GM19324 (cell line): Measurements from ENCODE around the gene FHIT.
"Not testable (repeated sequence)": the region's sequence is repeated elsewhere in the genome, so short reads cannot be mapped to it uniquely, and the experiment has no call there.

ENCODE experiments used
- ATAC-seq: cut with Tn5 transposase; IDR thresholded peaks from one replicate; pipeline ENCODE4 v1.9.1; 2021; ENCODE audit warnings: mild to moderate bottlenecking, moderate library complexity; ENCODE audit not compliant: unreplicated experiment, low FRiP score

Gene FHIT

DNA sequence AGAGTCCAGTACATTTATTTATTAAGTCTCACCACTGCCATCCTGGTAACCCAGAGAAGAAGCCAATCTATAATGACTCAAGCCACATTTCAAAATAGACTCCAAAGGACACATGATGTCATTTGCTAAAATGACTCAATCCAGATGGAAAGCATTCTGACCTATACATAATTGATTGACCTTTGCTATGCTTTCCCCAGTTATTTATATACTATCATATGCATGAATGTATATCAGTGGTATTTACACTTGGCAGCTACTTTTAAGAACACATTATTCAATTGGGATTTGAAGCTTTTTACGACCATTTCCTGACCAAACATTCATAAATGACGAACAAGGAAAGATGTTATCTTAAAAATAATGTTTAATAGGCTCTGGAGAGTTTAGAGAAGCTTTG is 297.2 kb downstream of the FHIT start:
- no peak for ATAC-seq

DNA sequence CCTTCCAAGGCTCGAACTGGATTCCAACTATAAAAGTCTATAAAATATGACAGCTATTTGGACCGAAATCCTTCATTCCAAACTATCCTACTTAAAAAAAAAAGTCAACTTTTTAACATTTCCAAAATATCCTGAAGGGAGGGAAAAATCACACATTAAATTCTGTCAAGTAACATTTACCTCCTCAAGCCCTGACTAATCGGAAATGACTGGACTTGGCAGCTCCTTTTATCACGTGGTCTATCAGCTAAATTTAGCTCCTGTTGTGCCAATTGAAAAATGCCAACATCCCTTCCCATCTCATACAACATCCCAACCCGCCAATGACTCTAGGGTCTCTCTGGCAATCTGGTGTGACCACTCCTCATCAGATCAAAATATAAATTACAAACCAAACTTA is 297.9 kb downstream of the FHIT start:
- no peak for ATAC-seq

DNA sequence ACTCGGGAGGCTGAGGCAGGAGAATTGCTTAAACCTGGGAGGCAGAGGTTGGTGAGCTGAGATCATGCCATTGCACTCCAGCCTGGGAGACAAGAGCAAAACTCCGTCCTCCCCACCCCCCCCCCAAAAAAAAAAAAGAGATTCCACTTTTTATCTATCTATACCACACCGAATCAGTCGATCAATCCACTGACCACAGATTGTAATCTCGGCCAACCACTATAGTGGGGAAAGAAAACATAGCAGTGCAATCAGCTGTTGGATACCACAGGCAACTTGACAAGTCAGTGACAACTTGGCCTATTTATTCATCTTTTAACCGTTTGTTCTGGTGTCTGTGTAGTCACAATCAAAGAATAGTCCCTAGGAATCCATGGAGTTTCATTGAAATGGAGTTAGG is 299.2 kb downstream of the FHIT start:
- ATAC-seq: no peak

DNA sequence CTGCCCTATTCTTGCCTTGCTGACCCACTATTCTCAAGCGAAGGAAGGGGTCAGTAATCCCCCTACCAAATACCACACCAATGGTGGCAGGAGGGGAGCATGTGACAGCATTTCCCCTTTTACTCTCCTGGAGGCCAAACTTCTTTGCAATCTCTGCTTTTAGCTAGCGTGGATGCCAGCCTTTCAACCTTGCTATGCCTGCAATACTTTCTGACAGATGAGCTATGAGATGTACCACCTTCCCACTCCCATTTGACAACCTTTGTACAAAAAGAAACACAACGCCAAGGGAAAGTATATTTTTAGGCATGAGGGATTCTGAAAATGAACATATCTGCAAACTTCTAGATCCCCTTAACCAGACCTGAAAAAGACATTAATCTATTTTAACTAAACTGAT is 302.1 kb downstream of the FHIT start:
- no peak for ATAC-seq

DNA sequence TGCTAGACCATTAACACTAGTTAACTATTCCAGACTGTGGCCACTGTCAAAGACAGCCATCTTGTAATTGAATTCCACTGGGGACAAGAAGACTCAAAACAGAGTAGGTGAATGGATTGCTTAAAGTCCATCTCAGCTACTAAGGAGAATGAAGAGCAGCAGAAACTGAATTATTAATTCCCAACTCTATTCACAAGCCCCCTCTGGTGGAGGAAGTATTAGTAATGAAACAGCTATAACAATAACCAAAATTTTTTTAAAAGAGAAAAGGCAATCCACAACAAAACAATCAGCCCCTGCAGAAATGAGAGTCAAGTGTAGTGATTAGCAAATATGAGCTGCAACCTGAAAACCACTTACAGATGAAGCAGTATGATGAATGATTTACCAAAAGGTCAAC is 302.8 kb downstream of the FHIT start:
- no peak for ATAC-seq

DNA sequence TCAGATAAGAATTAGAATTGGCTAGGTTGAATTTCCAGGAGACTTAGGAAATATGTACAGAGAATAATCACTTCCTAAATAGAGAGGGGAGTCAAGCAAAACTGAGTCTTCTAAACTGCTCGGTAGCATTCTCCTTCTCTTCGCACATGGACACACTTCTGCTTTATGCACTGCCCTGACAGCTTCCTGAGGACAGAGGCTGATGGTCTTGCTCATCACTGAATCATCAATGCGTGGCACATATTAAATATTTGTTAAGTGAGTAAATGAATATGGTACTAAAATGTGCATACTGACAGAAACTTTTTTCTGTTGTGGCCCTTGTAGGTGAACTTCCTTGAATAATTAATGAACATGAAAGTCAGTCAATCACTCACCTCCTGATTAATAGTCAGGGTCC is 315.5 kb downstream of the FHIT start:
- ATAC-seq: no peak

DNA sequence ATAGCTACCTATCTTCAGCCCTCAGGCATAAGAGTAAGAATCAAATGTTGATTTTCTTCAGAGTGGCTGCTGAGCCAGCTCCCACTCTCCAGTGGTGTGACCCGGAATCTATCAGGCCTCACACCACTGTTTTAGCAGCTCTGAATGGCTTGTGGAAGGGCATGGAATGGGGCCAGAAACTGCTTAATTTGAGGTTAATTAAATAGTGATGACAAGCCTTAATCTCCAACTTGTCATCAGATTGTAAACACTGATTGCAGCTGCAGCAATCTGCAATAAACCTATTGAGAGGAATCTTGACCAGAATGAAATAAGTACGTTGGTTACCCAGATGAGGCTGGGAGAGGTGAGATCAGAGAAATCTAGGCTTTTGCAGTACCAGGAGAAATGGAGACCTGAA is 317.4 kb downstream of the FHIT start:
- ATAC-seq: no peak

DNA sequence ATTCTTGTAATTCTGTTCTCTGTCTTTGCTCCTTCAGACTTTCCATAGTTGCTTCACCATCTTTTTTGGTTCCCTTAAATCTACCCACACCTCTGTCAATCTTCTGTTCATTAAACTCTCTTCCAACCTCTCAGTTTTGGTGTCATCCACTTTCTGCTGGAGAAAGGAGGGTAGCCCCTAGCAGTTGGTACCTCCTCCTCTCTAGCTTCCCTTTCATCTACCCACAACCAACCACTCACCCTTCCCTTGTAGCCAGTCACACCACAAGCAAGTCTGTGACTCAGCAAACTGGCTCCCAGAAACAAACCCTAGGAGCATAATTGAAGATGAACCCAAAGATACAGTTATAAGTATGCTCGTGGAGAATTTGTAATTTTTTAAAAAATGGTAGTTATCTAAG is 318.6 kb downstream of the FHIT start:
- no peak for ATAC-seq

DNA sequence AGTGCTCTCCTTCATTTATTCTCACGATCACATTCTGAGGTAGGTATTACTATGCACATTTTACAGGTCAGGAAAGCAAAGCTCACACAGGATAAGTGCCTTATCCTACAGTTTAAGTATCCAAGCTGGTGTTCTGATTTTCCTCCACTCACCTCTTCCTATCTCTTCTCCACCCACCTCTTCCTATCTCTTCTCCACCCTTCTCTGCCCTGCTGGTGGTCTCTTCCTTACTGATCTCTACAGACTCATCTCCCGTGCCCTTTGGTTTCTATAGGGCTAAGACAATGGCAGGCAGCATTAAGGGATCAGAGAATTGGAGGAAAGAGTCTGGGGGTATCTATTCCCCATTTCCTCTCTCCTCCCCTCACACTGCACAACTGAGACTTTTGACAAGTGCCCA is 319.1 kb downstream of the FHIT start:
- no peak for ATAC-seq

DNA sequence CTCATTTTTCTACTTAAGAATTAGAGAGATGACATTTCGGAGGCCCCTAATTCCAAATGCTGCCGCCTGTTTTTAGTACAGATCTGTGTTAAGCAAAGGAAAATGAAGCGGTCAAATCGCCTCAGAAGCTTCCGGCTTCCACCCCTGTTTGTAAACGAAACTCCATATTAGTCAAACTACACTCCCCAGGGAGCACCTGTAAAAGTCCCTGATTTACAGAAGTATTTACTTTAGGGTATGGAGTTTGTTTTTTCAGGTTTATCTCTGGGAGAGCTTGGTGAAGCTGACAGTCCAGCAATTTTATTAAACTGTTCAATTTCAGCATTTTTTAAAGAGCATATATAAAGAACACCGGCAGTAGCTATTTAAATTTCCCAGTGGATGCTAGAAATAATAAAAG is 319.8 kb downstream of the FHIT start:
- ATAC-seq: no peak

DNA sequence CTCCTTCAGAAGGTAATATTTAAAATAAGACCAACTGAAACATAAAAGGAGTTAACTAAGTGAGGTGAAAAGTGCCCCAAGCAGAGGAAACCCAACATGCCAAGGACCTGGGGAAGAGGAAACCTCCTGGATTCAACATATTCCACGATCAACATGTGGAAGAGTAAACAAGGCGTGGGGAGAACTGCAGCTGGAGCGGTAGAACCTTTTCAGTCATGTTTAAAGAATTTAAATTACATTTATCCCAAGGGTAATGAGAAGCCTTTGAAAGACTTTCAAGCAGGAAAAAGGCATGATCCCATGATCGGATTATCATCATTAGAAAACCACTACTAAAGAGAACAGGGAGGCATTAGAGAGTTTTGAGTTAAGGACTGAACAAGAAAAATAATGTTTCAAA is 330.7 kb downstream of the FHIT start:
- no peak for ATAC-seq

DNA sequence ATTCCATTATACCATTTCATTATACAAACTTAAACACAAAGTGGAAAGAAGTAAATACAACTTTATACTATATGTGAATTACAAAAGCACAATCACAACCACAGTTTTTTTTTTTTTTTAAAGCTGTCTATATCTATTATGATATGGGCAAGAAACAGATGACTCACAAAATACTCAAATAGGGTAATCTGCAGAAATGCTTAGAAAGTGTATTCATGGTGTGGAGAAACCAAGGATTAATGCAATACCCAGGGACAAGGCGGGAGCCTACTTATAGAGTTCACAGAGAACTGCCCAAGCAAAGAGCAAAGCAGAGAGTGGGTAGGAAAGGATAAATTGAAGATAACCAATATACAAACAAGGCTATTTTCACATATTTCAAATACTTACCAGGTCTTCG is 332.0 kb downstream of the FHIT start:
- no peak for ATAC-seq

DNA sequence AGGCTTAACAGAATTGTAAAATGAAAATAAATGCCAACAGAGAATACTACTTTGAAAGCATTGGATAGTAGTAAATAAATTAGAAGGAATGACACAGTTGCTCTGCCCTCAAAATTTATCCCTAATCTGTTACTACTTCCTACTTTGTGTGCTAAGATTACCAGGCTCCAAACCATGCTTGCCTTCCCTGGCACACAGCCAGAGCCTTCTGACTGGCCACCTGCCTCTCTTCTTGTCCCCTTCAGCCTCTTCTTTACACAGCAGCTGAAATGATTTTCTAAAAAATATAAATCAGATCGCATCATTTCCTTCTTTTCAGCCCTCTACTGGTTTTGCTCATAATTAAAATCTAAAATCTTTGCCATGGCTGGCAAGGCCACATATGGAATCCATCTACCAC is 334.1 kb downstream of the FHIT start:
- no peak for ATAC-seq

DNA sequence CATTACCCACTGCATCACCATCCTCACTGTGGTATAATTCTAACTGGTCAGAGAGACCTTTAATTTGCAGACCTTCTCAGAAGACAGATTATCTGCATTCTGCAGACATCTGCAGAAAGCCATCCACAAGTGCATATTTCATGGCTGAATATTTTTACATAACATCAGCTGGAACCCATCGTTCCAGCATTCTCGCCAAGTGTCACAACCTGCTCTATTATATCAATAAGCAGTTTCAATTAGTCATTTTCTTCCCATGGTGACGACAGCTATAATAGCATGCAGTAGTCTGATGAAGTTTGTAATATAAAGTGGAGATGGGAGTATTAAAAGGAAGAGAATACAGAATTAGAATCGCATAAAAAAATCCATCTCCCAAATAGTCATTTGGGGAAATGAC is 334.7 kb downstream of the FHIT start:
- no peak for ATAC-seq

DNA sequence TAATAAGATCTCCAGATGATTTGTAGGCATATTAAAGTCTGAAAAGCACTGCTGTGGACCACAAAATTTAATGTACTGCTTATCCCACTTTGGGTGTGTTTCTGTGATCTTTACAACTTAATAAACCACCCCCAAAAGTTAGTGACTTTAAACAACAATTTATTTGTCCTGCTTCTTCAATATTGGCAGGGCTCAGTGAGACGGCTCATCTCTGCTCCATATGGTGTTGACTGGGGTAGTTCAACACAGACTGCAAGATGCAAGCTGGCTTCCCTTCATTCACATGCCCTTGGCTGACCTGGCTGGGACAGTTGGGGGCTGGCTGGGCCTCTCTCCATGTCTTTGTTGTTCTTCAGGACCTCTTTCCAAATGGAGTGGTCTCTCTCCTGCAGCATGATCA is 337.8 kb downstream of the FHIT start:
- no peak for ATAC-seq

DNA sequence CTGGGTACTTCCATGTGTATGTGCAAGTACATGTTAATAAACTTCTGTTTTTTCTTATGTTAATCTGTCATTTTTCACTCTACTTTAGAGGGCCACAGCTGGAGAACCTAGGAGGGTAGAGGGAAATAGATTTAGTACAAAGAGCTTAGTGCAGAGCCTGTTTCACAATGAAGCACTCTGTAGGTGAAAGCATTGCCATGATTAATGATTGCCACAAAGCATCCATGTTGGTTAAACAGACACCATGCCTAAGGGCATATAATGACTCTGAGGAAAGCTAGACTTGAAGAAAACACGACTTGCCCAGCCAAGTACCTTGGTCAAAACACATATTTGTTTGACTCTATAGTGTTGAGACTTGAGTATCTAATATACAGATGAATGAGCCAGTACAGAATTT is 338.4 kb downstream of the FHIT start:
- ATAC-seq: no peak

DNA sequence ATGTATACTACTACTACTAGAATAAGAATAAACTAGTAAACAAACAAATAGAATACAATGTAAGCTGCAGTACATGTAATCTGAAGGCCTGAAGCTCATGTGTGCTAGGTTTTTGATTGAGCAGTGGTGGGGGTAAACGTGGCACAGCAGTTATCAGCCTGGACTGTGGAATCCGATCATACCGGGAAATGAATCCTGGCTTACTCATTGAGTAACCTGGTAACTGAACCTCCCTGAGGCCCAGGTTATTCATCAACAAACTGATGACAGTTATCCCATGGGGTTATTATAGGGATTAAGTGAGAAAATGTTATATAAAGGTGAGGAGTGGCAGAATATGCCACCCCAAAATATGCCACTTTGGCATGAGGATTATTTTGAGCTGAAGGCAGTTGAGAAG is 339.1 kb downstream of the FHIT start:
- no peak for ATAC-seq

DNA sequence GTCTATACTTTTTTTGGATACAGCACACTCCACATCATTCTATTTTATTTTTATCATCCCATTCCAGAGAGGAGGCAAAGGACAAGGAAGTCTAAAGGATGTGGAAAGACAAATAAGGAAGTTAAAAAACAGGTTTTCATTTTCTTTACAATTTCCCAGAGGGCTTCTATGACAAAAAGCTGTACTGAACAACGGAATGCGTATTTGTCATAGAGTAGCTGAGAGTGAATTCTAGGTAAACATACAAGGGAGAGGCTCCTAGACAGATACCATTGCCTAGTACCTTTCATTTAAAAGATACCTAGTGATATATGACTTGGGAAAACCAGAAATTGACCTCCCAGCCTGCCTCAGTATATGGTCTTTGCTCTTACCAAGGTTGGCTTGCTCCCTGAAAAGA is 341.7 kb downstream of the FHIT start:
- ATAC-seq: no peak

DNA sequence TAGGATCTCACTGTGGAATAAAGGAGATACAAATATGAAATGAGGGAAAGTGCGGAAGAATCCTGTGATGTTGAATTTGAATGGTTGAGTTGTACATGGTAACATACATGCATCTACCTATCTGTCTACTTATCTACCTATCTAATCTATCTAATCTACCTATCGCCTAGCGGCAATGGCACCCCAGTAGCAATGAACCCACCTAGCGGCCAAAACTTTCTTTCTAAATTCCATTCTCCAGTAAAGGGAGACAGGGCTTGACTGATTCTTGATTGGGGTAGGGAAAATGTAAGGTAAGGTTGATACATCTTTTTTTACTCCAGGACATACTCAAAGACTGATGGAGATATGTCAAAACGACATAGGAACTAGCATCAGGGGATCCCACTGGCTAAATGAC is 345.0 kb downstream of the FHIT start:
- no peak for ATAC-seq

DNA sequence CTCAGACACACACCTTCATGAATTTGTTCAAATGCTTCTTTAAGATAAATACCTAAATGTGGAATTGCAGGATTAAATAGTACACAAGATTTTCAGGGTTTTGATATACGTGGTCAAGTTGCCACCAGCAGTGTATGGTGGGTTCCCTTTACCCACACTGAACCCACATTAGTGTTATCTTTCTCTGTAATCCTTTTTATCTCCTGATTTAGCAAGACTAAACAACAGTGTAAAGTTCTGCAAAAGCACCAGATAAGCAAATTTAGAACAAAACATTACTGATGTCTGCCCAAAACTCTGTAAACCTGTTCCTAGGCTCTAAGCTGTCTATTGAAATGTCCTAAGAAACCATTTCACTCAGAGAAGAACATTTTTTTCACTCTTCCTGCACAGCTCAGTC is 352.9 kb downstream of the FHIT start:
- no peak for ATAC-seq

DNA sequence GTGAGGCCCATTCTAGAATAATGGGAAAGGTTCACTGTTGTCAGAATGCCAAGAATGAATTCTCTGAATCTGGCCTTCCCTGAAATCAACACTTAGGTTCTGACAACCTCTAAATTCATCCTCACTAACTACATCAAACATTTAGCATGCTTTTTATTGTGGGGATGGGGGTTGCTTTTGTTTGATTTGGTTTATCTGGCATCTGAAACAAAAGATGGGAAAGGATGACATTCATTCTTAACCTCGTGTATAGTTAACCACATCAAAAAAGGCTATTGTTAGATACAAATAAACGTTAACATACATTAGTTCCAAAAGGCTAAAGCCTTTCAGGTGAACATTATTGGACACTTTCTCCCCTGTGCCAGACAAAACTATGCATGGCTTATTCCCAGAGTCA is 357.3 kb downstream of the FHIT start:
- ATAC-seq: no peak

DNA sequence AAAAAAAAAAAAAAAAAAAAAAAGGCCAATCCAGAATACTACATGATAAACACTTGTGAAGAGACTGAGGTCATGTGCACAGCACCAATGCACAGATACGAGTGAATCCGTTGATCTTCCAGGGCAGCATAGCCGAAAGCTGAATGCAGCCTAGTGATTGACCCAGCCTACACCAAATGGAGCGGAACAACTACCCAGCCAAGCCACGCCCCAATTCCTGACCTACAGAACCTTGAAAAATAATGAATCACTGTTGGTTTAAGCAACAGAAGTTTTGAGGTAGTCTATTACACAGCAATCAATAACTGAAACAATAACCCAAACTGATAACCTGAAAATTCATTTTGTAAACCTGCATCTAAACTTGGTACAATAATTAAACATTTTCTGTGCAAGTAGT is 361.0 kb downstream of the FHIT start:
- no peak for ATAC-seq

DNA sequence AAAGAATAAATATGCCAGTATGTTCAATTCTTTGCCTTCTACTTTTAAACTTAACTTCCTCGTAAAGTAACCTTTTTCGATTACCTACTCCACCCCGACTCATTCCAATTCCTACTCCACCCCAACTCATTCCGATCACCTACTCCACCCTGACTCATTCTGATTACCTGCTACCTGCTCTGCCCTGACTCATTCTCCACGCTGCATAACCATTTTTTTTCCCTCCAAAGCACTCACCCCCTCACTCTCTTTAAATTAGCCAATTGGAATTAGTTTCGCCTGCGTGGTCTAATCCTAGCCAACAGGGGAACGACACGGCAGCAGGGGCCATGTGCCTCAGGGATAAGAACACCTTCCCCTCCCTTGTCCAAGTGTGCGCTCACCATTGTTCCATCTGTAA is 362.3 kb downstream of the FHIT start:
- ATAC-seq: not testable (repeated sequence)

DNA sequence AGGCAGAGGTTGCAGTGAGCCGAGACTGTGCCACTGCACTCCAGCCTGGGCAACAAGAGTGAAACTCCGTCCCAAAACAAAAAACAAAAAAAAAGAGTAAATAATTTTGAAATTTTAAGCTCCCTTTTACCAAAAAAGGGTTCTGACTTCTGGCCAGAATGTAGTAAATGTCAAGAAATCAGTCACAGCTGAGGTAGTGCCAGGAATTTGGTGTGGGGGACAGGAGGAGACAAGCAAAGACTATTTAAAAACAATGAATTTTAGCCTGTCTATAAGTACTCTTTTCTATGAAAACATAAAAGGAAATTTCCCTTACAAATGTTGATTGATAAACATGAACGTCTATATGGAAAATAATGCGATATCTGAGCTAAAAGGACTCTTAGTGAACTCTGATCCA is 363.7 kb downstream of the FHIT start:
- ATAC-seq: no peak
